NCI-H82 treated with DMSO at 0.1 percent for 48 hours (cell line): Measurements from ENCODE around the gene ADGRG3.

ENCODE experiments used
- DNase-seq: peaks from one replicate; lab custom pipeline; 2025; ENCODE audit not compliant: unreplicated experiment; lab: John Stamatoyannopoulos, UW

Gene ADGRG3

GRCh38 chr16:57694725-57695679 is 26.9 kb downstream of the ADGRG3 start, which contains the start of gene DRC7:
Gene DRC7, plus strand, starts transcription at chr16:57694806. Its CDS starts 3,144 bp downstream, at chr16:57697950.
- no peak for DNase-seq

GRCh38 chr16:57695680-57696069 is 27.6 kb downstream of the ADGRG3 start:
- no peak for DNase-seq

GRCh38 chr16:57696240-57696639 is 28.1 kb downstream of the ADGRG3 start:
- no peak for DNase-seq

- no peak for DNase-seq
These were observed 29.9 kb downstream of the ADGRG3 start for GRCh38 chr16:57697896-57698537.

GRCh38 chr16:57698812-57699405 is 30.8 kb downstream of the ADGRG3 start:
- DNase-seq: no peak

GRCh38 chr16:57699481-57699880 is 31.4 kb downstream of the ADGRG3 start:
- no peak for DNase-seq

GRCh38 chr16:57699899-57700298 is 31.8 kb downstream of the ADGRG3 start:
- no peak for DNase-seq

GRCh38 chr16:57700781-57701551 is 32.9 kb downstream of the ADGRG3 start:
- no peak for DNase-seq

GRCh38 chr16:57701759-57702371 is 33.8 kb downstream of the ADGRG3 start:
- no peak for DNase-seq

GRCh38 chr16:57703416-57704010 is 35.4 kb downstream of the ADGRG3 start:
- DNase-seq: no peak

GRCh38 chr16:57704011-57704904 is 36.2 kb downstream of the ADGRG3 start:
- DNase-seq: no peak

GRCh38 chr16:57704905-57705852 is 37.1 kb downstream of the ADGRG3 start:
- no peak for DNase-seq

- no peak for DNase-seq
These were observed 38.6 kb downstream of the ADGRG3 start for GRCh38 chr16:57706717-57707116.

GRCh38 chr16:57707331-57707730 is 39.2 kb downstream of the ADGRG3 start:
- no peak for DNase-seq

- DNase-seq: no peak
These were observed 40.1 kb downstream of the ADGRG3 start for GRCh38 chr16:57708168-57708567.

- DNase-seq: no peak
These were observed 41.6 kb downstream of the ADGRG3 start for GRCh38 chr16:57709663-57710062.

- no peak for DNase-seq
These were observed 43.2 kb downstream of the ADGRG3 start for GRCh38 chr16:57711346-57711745.

- no peak for DNase-seq
These were observed 43.9 kb downstream of the ADGRG3 start for GRCh38 chr16:57711993-57712392.
